GM21381 (cell line): ENCODE data around the gene SLC39A3.

Experiments used
- ATAC-seq: cut with Tn5 transposase; IDR thresholded peaks from one replicate; pipeline ENCODE4 v1.9.1; 2021; ENCODE audit warnings: mild to moderate bottlenecking, moderate library complexity; ENCODE audit not compliant: unreplicated experiment

The SLC39A3 gene

DNA sequence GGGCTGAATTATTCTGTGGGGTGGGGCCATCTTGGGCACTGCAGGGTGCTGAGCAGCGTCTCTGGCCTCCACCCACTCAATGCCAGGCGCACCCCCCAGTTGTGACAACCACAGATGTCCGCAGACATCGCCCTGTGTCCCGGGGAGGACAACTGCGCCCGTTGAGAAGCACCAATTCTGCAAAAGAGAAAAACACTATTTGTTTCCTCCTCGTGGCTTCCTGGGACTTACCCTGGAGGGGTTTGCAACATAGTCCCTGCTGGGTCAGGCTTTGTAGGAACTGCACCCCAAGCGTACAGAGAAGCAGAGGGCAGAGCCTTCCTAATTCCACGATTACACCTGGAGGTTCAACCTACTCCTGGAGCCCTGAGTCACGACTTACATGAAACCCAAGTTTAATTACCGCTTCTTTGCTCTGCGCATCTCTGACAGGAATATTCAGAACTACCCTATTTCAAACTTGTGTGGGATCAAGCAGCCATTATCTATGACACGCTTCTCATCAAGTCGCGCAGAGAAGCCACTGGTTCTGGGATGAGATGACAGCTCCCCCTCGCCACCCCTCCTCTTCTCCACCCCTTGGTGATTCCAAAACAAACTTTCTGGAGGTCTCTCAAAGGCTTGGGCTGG is 11.1 kb upstream of the SLC39A3 start:
- ATAC-seq: no peak

DNA sequence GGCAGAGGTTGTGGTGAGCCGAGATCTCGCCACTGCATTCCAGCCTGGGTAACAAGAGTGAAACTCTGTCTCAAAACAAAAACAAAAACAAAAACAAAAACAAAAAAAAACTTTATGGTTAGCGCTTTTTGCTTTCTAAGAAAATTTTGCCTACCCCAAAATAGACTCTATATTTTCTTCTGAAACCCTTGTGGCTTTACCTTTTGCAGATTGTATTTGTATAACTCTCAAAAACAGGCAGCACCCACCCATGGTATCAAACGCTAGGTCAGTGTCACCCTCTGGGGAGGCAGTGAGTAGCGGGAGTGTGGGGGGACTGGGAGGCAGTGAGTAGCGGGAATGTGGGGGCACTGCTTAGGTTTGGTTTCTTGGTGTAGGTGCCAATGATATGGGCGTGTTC is 7.5 kb upstream of the SLC39A3 start:
- ATAC-seq: no peak

DNA sequence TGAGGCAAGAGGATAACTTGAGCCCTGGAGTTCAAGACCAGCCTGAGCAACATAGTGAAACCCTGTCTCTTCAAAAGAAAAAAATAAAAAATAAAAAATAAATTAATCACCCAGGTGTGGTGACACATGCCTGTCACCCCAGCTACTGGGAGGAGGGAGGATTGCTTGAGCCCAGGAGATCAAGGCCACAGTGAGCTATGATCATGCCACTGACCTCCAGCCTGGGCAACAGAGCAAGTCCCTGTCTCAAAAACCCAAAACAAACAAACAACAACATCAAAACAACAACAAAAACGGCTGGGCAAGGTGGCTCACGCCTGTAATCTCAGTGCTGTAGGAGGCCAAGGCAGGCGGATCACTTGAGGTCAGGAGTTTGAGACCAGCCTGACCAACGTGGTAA is 4.3 kb upstream of the SLC39A3 start:
- no peak for ATAC-seq

DNA sequence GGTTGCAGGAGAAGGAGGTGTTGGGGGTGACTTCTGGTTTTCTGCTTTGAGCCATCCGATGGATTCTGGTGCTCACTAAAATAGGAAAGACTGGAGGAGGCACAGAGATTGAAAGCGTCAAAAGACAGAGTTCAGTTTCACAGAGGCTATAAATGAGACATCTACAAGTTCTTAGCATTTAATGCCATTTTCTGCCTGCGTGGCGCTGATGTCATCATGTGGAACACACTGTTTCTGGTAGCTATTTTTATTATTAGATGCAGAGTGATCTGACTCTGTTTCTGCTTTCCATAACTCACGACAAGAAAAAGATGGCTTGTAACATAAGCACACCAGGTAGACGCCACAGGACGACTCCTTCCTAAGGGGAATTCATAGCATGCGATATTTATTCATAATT is 3.3 kb upstream of the SLC39A3 start:
- ATAC-seq: no peak

DNA sequence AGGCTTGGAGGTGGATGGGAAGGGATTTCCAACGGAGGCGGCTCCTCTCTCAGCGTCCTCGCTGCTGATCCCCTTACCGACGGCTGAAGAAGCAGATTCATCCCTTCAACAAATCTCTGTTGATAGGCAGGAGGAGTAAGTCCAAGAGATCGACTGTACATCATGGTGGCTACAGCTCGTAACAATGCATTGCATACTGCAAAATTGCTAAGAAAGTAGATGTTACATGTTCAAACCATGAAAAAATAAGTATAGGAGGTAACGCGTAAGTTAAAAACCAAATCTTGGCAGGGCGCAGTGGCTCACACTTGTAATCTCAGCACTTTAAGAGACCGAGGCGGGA is 468 bp upstream of the SLC39A3 start:
- ATAC-seq: no peak

DNA sequence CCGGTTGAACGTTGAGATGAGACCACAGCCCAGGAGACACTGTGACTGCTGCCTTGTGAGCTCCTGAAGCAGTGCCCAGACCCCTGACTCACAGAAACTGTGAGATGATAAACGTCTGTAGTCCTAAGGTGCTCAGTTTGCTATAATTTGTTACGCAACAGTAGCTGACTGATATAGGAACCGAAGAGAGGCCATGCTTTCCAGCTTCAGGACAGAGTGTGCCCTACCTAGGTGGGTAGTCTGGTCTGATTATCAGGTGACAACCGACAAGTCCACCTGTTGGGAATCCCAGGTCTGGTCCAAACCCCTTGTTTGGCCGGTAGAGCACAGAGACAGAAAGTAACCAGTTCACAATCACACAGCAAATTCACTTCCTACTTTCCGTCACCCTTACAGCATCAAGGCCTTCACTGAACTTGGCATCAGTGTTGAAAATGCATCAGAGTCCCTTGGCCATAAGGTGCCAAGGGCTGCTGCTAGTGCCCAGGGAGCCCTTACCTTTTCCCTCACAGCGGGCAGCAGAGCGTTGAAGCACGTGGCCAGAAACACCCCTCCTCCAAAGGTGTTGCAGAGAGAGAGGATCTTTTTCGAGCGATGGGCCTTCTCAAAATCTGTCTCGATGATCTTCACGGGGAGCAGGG is 3.1 kb downstream of the SLC39A3 start:
- no peak for ATAC-seq

DNA sequence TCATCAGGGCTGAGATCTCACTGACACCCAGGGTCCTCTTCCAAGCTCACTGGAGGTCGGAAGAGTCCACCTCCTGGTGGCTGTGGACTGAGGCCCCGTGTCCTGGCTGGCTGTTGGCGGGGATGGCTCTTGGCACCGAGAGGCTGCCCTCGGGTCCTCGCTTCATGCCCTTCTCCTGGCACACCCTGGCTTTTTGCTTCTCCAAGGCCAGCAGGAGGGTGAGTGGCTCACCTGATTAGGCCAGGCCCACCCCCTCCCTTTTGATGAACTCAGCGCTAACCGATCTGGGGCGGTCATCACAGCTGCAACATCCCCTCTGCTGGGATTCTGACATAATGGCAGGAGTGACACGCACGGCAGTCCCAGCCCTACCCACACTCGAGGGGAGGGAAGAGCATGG is 4.4 kb downstream of the SLC39A3 start:
- ATAC-seq: no peak

DNA sequence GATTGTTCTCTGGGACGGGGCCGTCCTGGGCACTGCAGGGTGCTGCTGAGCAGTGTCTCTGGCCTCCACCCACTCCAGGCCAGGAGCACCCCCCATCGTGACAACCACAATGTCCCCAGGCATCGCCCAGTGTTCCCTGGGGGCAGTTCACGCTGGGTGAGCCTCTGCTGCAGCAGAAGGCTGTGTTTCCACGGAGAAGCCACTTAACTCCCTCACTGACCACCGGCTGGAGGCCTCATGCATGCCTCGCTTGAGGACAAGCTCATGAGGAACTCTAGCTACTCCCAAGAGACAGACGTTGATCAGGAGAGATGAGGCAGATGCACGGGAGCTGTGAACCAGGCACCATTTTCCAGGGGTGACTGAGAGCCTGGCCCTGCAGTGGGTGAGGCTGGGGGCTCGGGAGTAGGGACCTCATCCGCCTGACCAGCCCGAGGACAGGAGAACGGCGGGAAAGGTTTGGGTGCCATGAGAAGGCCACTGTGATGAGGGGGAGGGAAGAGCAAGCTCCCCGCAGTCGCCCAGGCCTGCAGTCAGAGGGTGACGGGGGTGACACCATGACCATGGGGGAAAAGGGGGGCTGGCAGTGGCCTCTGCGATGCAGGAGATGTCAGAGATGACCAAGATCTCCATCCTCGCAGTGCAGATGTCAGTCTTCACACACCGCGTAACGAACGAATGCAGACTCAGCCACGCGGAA is 5.1 kb downstream of the SLC39A3 start:
- ATAC-seq: no peak

DNA sequence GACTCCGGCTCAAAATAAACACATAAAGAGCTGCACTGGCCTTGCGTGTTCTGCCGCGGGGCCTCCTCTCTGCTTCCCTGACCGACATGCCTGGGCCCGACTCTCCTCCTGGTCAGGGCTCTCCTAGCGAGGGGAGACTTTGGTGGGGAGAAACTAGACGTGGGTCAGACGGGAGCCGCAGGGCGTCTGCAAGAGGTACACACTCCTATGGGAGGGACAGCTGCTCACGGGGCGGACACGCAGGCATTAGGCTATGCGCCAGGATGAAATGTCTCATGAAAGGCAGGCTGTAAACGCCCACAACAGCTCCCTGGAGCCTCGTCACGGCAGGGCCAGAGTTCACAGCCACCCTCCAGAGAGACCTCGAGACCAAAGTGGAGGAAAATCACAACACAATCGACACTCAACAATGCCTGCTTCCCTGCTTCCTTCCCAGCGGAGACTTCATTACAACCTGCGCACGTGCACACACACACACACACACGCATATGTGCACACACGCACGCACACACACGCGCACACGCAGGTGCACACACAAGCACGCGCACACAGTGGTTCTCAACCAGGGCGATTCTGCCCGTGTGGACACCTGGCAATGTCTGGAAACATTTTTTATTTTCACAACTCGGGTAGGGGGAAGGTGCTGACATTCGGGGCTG is 5.8 kb downstream of the SLC39A3 start:
- ATAC-seq: no peak

DNA sequence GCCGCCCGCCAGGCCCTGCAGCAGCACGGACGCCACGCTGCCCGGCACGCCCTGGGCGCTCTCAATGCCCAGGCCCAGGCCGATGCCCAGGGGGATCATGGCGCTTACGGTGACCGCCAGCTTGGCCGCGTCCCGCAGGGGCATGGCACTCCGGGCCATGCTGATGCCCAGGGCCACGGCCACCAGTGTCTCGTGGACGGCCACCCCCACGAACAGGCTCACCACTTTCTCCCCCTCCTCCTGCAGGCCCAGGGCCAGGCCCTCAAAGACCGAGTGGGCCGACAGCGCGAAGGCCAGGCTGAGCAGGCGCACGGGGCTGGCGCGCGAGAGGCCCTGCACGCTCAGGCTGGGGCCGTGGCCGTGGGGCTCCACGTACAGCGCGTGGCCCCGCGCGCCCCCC is 6.9 kb downstream of the SLC39A3 start:
- ATAC-seq: no peak

DNA sequence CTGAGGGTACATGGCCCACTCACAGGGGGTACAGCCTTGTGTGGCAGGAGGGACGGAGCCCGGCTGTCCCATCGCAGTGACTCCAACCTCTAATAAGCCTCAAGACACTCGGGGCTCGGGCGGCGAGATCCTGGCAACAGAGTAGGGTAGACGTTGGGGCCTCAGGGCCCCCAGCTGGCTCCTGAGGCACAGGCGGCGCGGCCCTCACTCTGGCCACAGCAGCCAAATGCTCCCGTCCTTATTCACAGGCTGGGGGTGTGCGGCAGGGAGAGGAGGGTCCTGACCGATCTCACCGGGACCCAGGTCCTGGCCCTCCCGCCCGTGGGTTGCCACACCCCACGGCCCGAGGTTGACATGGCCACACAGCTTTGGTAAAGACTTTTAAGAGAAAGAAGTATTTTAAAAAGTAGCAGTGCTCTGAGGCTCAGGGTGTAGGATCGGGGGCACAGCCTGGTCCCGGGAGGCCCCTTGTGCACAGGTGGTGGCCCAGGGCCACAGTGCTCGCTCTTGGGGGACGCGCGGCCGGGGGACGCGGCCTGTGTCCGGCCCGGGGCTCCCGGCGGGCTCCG is 7.6 kb downstream of the SLC39A3 start:
- no peak for ATAC-seq

DNA sequence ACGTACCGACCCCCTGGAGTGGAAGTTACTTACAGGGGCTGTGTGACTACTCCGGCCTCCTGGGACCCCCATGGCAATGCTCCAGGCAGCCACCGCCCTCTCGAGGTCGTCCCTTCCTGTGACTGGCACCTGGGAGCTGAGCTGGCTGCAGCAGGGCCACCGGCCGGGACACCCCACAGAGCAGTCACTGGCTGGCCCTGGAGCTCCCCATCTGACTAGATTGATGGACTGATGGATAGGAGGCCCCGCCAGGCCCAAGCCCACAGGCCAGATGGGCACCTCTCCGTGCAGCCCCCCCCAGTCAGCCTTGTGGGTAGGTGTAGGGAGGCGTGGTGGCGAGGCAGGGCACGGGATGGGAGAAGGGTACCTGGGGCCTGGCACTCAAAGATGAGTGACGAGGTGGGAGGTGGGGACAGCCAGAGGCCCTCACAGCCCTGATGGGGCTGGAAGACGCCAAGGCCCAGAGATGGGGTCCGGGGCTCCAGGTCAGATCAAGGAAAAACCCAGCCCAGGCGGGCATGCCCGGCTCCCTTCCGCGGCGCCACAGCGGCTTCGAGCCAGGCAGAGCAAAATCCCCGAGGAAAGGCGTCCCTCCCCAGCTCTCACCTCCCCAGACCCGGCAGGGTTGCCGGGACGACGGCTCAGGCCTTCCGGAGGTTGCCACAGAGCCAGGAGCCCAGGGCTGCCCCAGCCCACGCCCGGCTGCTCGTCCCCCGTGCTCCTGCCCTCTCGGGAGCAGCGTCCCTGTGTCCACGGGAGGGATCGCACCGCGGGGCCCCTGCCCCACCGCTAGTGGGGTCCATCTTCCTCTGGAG is 8.4 kb downstream of the SLC39A3 start:
- ATAC-seq: no peak

DNA sequence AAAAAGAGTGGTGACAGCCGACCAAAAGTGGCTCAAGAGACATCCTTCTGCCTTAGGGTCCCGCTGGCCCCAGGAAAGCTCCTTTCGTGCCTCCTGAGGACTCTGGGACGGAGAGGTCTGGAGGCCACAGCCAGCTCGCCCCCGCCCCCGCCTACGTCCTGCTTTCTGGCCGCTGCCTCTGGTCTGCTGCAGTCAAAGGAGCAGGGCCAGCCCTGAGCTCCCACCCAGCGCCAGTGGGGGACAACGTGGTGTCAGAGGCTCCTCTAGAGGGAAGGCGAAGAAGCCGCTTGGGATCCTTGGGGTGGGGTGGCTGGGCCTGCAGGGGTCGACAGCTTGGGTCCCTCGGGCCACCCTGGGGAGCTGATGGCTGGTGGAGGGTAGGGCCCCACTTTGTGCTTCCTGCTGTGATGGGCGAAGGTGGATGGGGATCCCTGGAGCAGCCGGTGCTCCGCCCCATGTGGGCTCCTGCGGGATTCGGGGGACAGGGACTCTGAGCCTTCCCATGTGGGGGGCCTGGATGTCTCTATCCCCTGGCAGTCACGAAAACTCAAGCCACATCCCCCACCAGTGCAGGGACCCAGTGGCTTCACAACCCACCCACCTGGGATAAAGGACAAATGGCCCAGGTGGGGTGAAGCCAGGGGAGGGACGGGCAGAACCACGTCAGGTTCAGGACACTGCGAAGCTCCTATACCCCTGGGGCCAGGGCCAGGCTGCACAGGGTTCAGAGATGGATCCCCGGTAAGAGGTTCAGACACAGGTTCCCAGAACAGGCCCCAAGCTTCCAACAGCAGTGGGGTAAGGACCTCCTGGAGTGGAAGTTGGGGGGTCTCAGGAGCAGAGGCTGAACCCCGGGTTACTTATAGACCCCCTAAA is 9.6 kb downstream of the SLC39A3 start:
- ATAC-seq: no peak

DNA sequence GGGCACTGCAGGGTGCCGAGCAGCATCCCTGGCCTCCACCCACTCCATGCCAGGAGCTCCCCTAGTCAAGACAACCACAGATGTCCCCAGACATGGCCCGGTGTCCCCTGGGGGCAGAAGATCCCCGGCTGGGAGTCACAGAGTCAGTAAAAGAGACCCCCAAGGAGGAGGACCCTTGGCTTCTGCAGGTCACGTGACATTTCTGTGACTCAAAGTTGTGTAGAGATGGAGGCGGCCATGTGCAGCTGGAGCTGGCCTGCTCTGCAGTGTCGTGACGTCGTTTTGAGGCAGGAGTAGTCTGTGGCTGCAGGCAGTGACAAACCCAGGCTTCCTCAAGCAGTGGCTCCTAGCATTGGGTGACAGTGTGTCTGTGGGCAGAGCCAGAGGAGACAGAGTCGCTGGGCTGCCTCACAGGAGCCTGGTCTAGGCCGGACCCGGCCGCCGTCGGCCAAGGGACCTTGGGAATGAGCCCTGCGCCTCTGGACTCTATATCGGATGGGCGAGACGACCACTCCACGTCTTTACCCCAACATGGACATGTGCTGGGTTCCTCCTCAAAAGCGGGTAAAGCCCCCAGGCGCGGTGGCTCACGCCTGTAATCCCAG is 10.9 kb downstream of the SLC39A3 start:
- ATAC-seq: no peak

DNA sequence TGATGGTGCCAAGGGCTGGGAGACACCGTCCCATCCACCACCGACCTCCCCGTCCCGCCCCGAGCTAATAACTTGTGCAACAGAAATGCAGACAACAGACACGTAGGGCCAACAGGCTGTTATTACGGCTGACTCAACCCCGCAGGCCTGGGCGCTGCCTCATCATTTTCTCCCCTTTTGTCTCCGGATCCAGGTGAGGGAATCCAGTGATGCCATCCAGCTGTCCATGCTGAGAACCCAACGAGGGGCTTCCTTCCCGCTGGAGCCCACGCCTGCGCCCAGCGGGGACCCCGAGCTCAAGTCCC is 12.2 kb downstream of the SLC39A3 start:
- no peak for ATAC-seq

DNA sequence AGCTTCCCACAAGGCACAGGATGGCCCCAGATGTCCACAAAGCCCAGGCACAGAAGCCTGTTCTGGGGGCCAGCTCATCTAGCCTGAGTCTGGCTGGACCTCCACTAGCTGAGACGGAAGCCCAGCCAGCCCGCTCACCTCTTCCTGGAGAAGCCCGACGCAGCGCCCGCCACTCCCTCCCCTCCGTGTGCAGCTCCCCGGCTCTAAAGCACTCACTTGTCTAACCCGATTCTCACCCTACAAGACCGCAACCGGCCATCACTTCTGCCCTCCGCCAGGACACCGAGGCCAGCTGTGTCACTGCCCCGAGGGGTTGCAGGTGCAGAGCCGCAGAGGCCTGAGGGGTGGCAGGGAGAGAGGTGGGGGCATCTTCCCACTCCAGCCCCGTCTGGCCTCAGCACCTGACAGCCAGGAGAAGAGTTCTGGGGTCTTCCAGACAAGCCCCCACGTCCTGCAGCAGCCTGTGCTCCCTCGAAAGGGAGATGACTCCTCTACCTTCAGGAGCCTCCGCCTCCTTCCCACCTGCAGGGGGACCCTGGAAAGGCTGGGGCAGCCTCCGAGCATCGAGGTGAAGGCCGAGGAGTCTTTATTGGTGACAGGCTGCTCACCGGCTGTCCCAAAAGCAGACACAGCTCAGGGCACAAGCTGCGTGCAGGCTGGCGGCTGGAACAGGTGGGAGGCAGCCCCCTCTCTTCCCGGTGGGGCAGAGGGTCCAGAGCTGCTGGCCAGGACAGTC is 12.7 kb downstream of the SLC39A3 start:
- ATAC-seq: no peak

DNA sequence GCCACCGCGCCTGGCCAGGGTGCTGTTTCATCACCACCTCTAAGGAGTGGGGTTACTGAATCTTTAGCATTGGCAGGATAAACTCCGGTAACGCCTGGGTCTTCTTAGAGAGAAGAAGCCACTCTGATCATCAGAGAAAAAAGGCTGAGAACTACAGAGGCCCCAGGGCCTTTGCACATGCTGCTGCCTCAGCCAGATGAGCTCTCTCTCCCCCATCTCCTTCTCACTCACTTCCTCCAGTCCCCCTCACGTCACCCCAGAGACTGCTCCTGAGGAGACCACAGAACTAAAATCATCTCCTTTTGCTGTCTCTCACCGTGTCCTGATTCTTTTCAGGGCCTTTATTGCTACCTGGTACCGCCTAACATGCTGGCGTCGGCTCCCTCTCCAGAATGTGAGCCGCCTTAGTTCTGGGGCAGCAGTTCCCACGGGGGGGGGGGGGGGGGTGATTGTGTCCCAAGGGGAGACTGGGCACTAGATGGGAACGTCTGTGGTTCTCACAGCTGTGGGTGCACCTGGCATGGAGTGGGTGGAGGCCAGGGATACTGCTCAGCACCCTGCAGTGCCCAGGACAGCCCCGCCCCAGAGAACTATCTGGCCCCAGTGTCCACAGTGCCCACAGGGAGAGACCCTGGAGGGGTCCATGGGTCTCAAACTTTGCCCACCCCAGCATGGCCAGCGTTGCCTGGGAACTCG is 13.5 kb downstream of the SLC39A3 start:
- no peak for ATAC-seq

DNA sequence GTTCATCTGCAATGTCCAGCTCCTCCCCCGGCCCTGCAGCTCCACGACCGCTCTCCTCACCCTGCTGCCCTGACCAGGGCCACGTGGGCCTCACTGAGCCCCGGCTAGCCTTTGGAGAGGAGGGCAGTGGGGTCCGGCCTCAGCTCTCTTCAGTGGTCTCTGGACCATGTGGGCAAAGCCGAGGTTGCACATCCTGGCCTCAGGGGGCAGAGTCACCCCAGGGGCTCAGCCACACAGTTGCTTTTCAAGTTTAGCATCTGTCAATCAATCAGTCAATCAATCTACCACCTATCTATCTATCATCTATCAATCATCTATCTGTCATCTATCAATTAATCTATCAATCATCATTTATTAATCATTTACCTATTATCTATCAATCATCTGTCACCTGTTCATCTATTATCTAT is 15.7 kb downstream of the SLC39A3 start:
- no peak for ATAC-seq
